Lung (tissue), 12 donors: Measurements from ENCODE around the gene COX7A2. TPM values are rescaled to one million over a fixed set of nuclear protein-coding genes. Genes with fewer than 3 reads are reported as not detected.

Source experiments
- ATAC-seq: fragments of 200-7000 bp; cut with Tn5 transposase; one replicate; pipeline ENCODE4 v1.9.1; 2020; ENCODE audit warnings: moderate number of reproducible peaks; ENCODE audit not compliant: insufficient read depth, low FRiP score
- DNase-seq, 3 donors: peaks; one replicate each; pipeline ENCODE4 v3.0.0-alpha.2; 2013 to 2017
- H3K27ac ChIP-seq, 2 donors: one replicate each; pipeline ENCODE4 v1.5.1; 2013; ENCODE audit warnings: mild to moderate bottlenecking in 2 of 2, moderate library complexity in 2 of 2, control low read depth in 1 of 2, inconsistent platforms in 1 of 2, low read depth in 1 of 2, low read length in 1 of 2
- H3K27me3 ChIP-seq, 3 donors: one replicate each; pipeline ENCODE4 v1.5.1; 2013; ENCODE audit warnings: low read length in 2 of 3; ENCODE audit not compliant: control insufficient read depth in 3 of 3, insufficient read depth in 3 of 3
- H3K36me3 ChIP-seq, 4 donors: one replicate each; pipeline ENCODE4 v1.5.1; 2013; ENCODE audit warnings: low read length in 4 of 4, mild to moderate bottlenecking in 1 of 4, moderate library complexity in 1 of 4; ENCODE audit not compliant: control insufficient read depth in 4 of 4, insufficient read depth in 4 of 4
- H3K4me1 ChIP-seq, 5 donors: one replicate each; pipeline ENCODE4 v1.5.1; 2013; ENCODE audit warnings: low read length in 5 of 5, mild to moderate bottlenecking in 2 of 5, moderate library complexity in 1 of 5; ENCODE audit not compliant: control insufficient read depth in 5 of 5, insufficient read depth in 5 of 5
- H3K4me3 ChIP-seq: one replicate; pipeline ENCODE4 v1.5.1; 2013; ENCODE audit warnings: mild to moderate bottlenecking, control low read depth, moderate library complexity
- H3K9ac ChIP-seq, 2 donors: one replicate each; pipeline ENCODE4 v1.5.1; 2013; ENCODE audit warnings: low read length in 2 of 2, control low read depth in 1 of 2; ENCODE audit not compliant: insufficient read depth in 1 of 2
- H3K9me3 ChIP-seq, 4 donors: one replicate each; pipeline ENCODE4 v1.5.1; 2013; ENCODE audit warnings: low read length in 3 of 4, mild to moderate bottlenecking in 1 of 4, moderate library complexity in 1 of 4; ENCODE audit not compliant: control insufficient read depth in 4 of 4, insufficient read depth in 3 of 4
- WGBS, 2 donors: extraction: QIAGEN DNeasy Blood & Tissue Kit; methylation state at CpG; one replicate each; pipeline ENCODE4 v1.1.7; 2013; 5-methylcytosine and 5-hydroxymethylcytosine counted together
- polyA plus RNA-seq, 2 donors: library from polyadenylated mRNA; stranded (reverse); fragments of 200-250 nt; gene quantifications; one replicate each; pipeline ENCODE4 v1.2.1, GENCODE V29; 2013
- total RNA-seq, 2 donors: library from RNA; depleted of rRNA in 1 of 2; stranded (reverse); fragments of >200 nt in 1 of 2; gene quantifications; one replicate each; pipeline ENCODE4 v1.2.1, GENCODE V29; 2014 to 2021
- TF ChIP-seq, protein P1 (sequence below): IDR thresholded peaks from 2 replicates; pipeline ENCODE4 v1.5.1; 2012; ENCODE audit warnings: mild to moderate bottlenecking; ENCODE audit errors: control extremely low read depth, extremely low read depth
- donor health status: control.
- donor health status: control.
- donor health status: Bipolar disorder and iron deficiency.
- donor health status: healthy.
- donor health status: DM: yes; HTN: yes; CAD: no.

Gene COX7A2
- total and polyA plus RNA-seq, 4 donors = 43.1 to 557 (median 398) TPM

DNA sequence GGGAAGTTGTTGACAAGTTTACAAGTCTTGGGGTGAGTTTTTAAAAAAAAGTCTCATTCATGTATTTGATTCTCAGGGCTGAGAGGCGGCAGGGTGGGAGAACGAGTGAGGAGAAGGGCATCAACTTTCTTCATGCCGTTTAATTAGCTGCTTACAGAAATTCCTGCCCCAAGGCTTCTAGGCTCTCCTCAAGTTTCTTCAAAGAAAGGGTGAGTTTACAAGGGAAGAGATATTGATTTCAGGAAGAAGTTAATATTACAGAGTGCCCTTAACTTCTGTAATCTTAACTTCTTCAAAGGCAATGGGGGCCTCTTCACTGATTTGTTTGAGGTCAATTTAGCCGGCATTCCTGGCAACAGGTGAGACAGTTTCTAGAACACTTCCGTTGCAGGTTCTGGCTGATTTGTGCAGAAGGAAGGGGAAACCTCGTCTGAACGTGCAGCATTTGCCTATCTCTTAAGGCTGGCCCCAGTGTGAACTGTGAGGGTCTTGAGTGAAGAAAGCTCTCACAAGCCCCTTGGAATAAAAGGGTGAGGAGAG lies 34.3 kb downstream of the COX7A2 start:
- DNase-seq (no peak), ATAC-seq (no peak)
- Histone ChIP-seq H3K36me3 (no peaks in the 10 kb centered on the region), H3K9ac (no peak overlapping the region), H3K27me3 (peaks cover 0 to 38% (median 32%) of the 10 kb centered on the region in 3 donors), H3K4me3 (no peak overlapping the region), H3K9me3 (no peaks in the 10 kb centered on the region), H3K4me1 (peaks cover 0 to 44% (median 9%) of the 10 kb centered on the region in 5 donors), H3K27ac (no peak overlapping the region)
- 24 to 38% methylated on average over 7 of the region's 7 CpGs for WGBS, 2 donors
- TF ChIP-seq, protein P1, sequence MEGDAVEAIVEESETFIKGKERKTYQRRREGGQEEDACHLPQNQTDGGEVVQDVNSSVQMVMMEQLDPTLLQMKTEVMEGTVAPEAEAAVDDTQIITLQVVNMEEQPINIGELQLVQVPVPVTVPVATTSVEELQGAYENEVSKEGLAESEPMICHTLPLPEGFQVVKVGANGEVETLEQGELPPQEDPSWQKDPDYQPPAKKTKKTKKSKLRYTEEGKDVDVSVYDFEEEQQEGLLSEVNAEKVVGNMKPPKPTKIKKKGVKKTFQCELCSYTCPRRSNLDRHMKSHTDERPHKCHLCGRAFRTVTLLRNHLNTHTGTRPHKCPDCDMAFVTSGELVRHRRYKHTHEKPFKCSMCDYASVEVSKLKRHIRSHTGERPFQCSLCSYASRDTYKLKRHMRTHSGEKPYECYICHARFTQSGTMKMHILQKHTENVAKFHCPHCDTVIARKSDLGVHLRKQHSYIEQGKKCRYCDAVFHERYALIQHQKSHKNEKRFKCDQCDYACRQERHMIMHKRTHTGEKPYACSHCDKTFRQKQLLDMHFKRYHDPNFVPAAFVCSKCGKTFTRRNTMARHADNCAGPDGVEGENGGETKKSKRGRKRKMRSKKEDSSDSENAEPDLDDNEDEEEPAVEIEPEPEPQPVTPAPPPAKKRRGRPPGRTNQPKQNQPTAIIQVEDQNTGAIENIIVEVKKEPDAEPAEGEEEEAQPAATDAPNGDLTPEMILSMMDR = no peak

DNA sequence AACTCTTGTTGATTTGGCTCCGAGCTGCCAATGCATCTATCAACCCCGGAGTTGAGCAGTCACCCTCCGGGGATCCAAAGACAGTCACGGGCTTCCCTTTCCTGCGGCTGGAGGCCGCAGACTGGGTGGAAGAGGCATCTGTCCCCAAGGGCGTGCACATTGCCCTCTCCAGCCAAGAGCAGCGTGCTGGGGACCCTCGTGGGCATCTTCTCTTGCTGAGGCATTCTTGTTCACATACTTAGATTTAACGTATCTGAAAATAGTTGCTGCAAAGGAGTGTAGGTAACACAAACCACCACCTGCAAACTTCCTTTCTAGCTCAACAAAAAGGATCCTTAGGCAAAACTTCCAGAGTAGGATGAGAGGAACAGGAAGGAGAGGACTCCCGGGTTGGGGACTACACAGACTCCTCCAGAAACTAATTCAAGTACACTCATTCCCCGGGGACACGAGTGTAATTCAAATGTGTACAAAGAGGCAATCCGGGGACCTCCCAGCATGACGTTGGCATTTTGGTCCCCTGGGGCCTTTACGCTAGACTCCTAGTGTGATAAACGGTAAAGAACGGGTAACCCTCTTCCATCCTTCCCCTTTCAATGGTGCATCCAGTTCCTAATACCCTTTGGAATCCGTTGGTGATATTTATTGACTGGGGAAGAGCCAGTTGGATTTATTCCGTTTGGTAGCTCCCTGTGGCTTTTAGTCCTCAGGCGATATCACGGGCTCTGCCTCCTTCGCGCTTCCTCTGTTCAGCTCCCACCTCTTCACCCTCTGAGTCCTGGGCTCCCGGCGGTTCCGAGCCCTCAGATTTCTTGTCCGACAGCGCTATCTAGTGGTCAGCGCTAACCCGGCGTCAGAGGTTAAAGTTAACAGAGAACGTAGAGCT lies 35.1 kb downstream of the COX7A2 start:
- H3K4me1 ChIP-seq = peaks cover 0 to 49% (median 9%) of the 10 kb centered on the region in 5 donors
- H3K27me3 ChIP-seq = peaks cover 0 to 38% (median 32%) of the 10 kb centered on the region in 3 donors
- ATAC-seq (peak; percentile 69), DNase-seq (peak; percentile 88 to 92 (median 90))
- 9 to 14% methylated on average over 33 of the region's 33 CpGs for WGBS, 2 donors
- H3K36me3 ChIP-seq = no peaks in the 10 kb centered on the region
- no peak overlapping the region for H3K27ac ChIP-seq
- TF ChIP-seq, protein P1 = peak; percentile 80
- H3K9me3 ChIP-seq = no peaks in the 10 kb centered on the region
- H3K4me3 ChIP-seq = no peak overlapping the region
- peak overlapping the region in 1 of 2 donors; percentile 39 for H3K9ac ChIP-seq

DNA sequence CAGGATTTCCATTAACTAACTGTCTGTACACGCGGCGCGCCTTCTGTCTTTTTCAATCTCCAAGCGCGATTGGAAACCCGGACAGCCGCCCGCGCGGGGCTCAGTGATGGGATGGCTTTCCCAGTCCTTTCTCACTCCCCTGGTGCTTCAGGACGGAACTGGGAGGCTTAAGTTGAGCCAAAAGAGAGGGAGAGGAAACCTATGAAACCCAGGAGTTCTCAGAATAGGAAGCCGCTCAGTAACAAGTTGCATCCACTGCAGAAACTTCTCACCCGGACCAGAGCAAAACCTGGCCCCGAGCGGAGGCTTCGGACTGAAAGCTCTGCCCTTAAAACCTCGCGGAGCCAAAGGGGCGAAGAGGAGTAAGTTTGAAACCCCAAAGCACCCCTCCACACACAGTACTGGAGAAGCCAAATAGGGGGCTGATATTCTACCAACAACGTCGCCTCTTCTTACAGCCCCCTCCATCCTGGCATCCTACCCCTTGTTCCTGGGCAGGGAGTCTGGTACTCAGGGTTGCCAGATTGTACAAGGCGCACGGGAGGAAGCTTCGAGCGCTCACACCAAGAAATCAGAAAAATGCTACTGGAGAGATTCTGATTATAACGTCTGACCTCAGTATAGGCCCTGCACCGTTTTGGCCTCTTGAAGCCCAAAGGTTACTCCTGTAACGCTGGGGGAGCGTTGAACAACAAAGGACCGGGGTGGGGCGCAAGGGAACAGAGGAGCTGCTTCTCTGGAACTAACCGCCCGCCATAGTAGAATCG lies 36.8 kb downstream of the COX7A2 start:
- DNase-seq = peak in 2 of 3 donors; percentile 32 to 56

More for the DNA sequence above, 36.8 kb downstream of the COX7A2 start:
- Histone ChIP-seq H3K27ac (no peak overlapping the region), H3K4me1 (peaks cover 0 to 59% (median 14%) of the 10 kb centered on the region in 5 donors), H3K9ac (no peak overlapping the region), H3K36me3 (no peaks in the 10 kb centered on the region), H3K4me3 (no peak overlapping the region), H3K9me3 (peaks cover 0 to 2% (median 0%) of the 10 kb centered on the region in 4 donors), H3K27me3 (peaks cover 0 to 45% (median 32%) of the 10 kb centered on the region in 3 donors)
- ATAC-seq = no peak
- TF ChIP-seq, protein P1 = no peak
- WGBS, 2 donors = 11 to 32% methylated on average over 35 of the region's 35 CpGs
